Measurements from ENCODE around the gene DIABLO. TPM values are rescaled to one million over a fixed set of nuclear protein-coding genes. Genes with fewer than 3 reads are reported as not detected.
"Not testable (repeated sequence)": the region's sequence is repeated elsewhere in the genome, so short reads cannot be mapped to it uniquely, and the experiment has no call there.

The DIABLO gene
- polyA plus RNA-seq, 1 donor: 56.7 TPM

DNA sequence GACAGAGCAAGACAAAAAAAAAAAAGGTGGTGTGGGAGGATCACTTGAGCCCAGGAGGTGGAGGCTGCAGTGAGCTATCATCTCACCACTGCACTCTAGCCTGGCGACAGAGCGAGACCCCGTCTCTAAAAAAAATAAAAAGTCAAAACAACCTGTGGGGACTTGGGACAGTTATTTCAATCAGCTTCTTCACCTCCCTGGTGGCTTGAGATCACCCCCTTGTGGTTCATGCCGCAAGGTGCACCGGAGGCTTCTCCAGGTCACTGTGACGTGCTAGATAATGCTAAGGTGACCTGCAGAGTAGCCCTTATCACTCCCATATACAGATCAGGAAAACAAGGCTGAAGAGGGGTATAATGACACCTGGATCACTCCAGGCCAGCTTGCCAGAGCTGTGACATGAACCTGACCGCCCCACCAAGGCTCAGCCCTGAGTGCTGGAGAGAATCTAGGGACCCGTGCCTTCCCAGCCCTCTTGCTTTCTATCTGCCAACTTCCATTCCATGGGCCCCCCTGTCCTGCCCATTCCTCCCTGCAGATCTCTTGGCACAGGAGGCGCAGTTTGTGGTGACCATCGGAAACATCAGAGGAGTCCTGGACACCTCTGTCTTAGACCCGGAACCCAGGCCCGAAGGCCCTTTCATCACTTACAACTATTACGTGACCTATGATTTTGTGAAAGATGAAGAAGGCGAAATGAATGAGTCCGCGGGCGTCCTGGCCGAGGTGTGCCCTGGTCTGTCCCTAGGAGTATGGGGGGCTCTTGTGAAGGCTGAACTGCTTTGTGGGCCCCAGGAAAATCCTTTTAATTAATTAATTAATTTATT is 34.8 kb downstream of the DIABLO start:
- peaks cover 3% of the 10 kb centered on the region for H3K9me3 ChIP-seq (ENCODE audit: control insufficient read depth, low read depth, low read length)
- H3K36me3 ChIP-seq (ENCODE audit: control insufficient read depth, insufficient read depth, low read length): no peaks in the 10 kb centered on the region
- WGBS (ENCODE audit: insufficient coverage, low lambda C conversion rate): 80% methylated on average over 1 of the region's 18 CpGs
- DNase-seq: peak; percentile 54 to 58
- H3K27me3 ChIP-seq (ENCODE audit: control insufficient read depth, insufficient read depth, low read length): no peaks in the 10 kb centered on the region
- H3K4me1 ChIP-seq (ENCODE audit: control insufficient read depth, insufficient read depth, low read length): no peaks in the 10 kb centered on the region
- H3K4me3 ChIP-seq (ENCODE audit: low read length): no peak overlapping the region
- H3K27ac ChIP-seq (ENCODE audit: low read length): no peak overlapping the region

GRCh38 chr12:122189626-122190475 is 36.0 kb downstream of the DIABLO start:
- no CpG with 5 or more reads among the region's 34 CpGs for WGBS (ENCODE audit: insufficient coverage, low lambda C conversion rate)
- Histone ChIP-seq H3K36me3 (ENCODE audit: control insufficient read depth, insufficient read depth, low read length) (no peaks in the 10 kb centered on the region), H3K9me3 (ENCODE audit: control insufficient read depth, low read depth, low read length) (no peaks in the 10 kb centered on the region), H3K27ac (ENCODE audit: low read length) (no peak overlapping the region), H3K4me1 (ENCODE audit: control insufficient read depth, insufficient read depth, low read length) (no peaks in the 10 kb centered on the region), H3K4me3 (ENCODE audit: low read length) (no peak overlapping the region), H3K27me3 (ENCODE audit: control insufficient read depth, insufficient read depth, low read length) (no peaks in the 10 kb centered on the region)
- DNase-seq: no peak

- Histone ChIP-seq H3K4me1 (ENCODE audit: control insufficient read depth, insufficient read depth, low read length) (peaks cover 4% of the 10 kb centered on the region), H3K27ac (ENCODE audit: low read length) (no peak overlapping the region), H3K4me3 (ENCODE audit: low read length) (no peak overlapping the region), H3K9me3 (ENCODE audit: control insufficient read depth, low read depth, low read length) (no peaks in the 10 kb centered on the region), H3K27me3 (ENCODE audit: control insufficient read depth, insufficient read depth, low read length) (no peaks in the 10 kb centered on the region), H3K36me3 (ENCODE audit: control insufficient read depth, insufficient read depth, low read length) (no peaks in the 10 kb centered on the region)
- DNase-seq: no peak
- no CpG with 5 or more reads among the region's 12 CpGs for WGBS (ENCODE audit: insufficient coverage, low lambda C conversion rate)
Measured at GRCh38 chr12:122187466-122187865, 38.4 kb downstream of the DIABLO start.

DNA sequence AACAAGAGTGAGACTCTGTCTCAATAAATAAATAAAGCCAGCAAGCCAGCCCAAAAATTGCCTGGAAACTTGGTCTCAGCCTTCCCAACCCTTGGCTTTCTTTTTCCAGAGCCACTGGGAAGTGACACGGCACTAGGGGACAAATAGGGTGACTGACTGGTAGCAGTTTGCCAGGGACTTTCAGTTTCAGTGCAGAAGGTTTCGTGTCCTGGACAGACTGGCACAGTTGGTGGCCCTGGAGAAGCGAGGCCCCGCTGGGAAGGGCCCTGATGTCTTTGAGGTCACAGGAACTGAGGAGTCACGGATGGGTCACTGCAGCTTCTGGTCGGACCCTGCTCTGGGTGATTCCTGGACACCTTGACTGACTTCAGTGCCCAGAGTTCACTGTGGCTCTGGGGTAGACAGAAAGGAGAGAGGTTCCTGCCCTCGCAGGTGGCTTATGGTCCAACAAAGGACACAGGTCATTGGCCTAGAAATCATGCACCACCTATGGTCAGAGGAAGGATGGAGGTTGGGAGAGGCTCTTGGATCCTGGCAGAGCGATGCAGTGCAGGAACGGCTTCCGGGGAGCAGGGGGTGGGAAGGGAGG is 40.3 kb downstream of the DIABLO start:
- no CpG with 5 or more reads among the region's 10 CpGs for WGBS (ENCODE audit: insufficient coverage, low lambda C conversion rate)
- no peak for DNase-seq
- Histone ChIP-seq H3K4me1 (ENCODE audit: control insufficient read depth, insufficient read depth, low read length) (peaks cover 4% of the 10 kb centered on the region), H3K27me3 (ENCODE audit: control insufficient read depth, insufficient read depth, low read length) (no peaks in the 10 kb centered on the region), H3K27ac (ENCODE audit: low read length) (no peak overlapping the region), H3K4me3 (ENCODE audit: low read length) (no peak overlapping the region), H3K9me3 (ENCODE audit: control insufficient read depth, low read depth, low read length) (no peaks in the 10 kb centered on the region), H3K36me3 (ENCODE audit: control insufficient read depth, insufficient read depth, low read length) (no peaks in the 10 kb centered on the region)

DNA sequence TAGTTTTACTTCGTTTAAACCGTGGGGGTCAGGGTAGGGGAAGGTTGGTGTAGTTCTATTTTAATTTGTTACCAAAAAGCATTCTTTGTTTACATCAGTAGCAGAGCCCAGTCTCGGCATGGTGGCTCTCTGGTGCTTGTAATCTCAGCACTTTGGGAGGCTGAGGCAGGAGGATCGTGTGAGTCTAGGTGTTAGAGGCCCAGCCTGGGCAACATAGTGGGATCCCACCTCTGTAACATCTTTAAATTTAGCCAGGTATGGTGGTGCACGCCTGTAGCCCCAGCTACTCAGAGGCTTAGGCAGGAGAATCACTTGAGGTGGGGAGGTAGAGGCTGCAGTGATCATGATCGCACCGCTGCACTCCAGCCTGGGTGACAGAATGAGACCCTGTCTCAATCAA is 40.8 kb downstream of the DIABLO start:
- Histone ChIP-seq H3K4me1 (ENCODE audit: control insufficient read depth, insufficient read depth, low read length) (peaks cover 4% of the 10 kb centered on the region), H3K27ac (ENCODE audit: low read length) (no peak overlapping the region), H3K36me3 (ENCODE audit: control insufficient read depth, insufficient read depth, low read length) (no peaks in the 10 kb centered on the region), H3K4me3 (ENCODE audit: low read length) (no peak overlapping the region), H3K9me3 (ENCODE audit: control insufficient read depth, low read depth, low read length) (no peaks in the 10 kb centered on the region), H3K27me3 (ENCODE audit: control insufficient read depth, insufficient read depth, low read length) (no peaks in the 10 kb centered on the region)
- DNase-seq: no peak
- 75% methylated on average over 2 of the region's 7 CpGs for WGBS (ENCODE audit: insufficient coverage, low lambda C conversion rate)

DNA sequence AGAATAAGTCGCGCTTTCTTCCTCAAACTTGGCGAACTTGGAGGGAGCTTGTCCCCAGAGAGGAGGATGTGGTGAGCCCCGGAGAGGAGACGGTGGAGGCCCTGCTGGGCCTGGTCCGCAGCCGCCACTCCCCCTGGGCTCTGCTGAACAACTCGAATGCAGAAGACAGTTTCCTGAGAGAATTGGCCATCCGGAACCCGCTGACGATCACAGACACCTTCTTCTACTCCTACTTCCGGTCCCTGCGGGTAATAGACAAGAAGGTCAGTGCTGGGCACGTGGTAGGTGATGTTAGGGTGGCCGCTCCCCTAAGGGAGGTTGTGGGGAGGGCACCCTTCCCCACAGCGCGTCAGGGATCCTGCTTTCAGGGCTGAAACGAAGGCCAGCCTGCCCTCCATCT is 41.3 kb downstream of the DIABLO start:
- Histone ChIP-seq H3K4me3 (ENCODE audit: low read length) (no peak overlapping the region), H3K27me3 (ENCODE audit: control insufficient read depth, insufficient read depth, low read length) (no peaks in the 10 kb centered on the region), H3K27ac (ENCODE audit: low read length) (no peak overlapping the region), H3K4me1 (ENCODE audit: control insufficient read depth, insufficient read depth, low read length) (peaks cover 4% of the 10 kb centered on the region), H3K9me3 (ENCODE audit: control insufficient read depth, low read depth, low read length) (no peaks in the 10 kb centered on the region), H3K36me3 (ENCODE audit: control insufficient read depth, insufficient read depth, low read length) (no peaks in the 10 kb centered on the region)
- DNase-seq: no peak
- no CpG with 5 or more reads among the region's 18 CpGs for WGBS (ENCODE audit: insufficient coverage, low lambda C conversion rate)

- Histone ChIP-seq H3K4me3 (ENCODE audit: low read length) (no peak overlapping the region), H3K4me1 (ENCODE audit: control insufficient read depth, insufficient read depth, low read length) (peaks cover 4% of the 10 kb centered on the region), H3K9me3 (ENCODE audit: control insufficient read depth, low read depth, low read length) (no peaks in the 10 kb centered on the region), H3K27me3 (ENCODE audit: control insufficient read depth, insufficient read depth, low read length) (no peaks in the 10 kb centered on the region), H3K36me3 (ENCODE audit: control insufficient read depth, insufficient read depth, low read length) (no peaks in the 10 kb centered on the region), H3K27ac (ENCODE audit: low read length) (no peak overlapping the region)
- WGBS (ENCODE audit: insufficient coverage, low lambda C conversion rate): no CpG with 5 or more reads among the region's 10 CpGs
- no peak for DNase-seq
Measured at GRCh38 chr12:122183588-122183940, 42.3 kb downstream of the DIABLO start.

- no CpG with 5 or more reads among the region's 63 CpGs for WGBS (ENCODE audit: insufficient coverage, low lambda C conversion rate)
Measured at GRCh38 chr12:122182887-122183587, 42.8 kb downstream of the DIABLO start, which contains the start of gene LRRC43. TSS of gene LRRC43 (plus strand) at chr12:122183123. CDS start at chr12:122183145, 22 bp downstream.

DNA sequence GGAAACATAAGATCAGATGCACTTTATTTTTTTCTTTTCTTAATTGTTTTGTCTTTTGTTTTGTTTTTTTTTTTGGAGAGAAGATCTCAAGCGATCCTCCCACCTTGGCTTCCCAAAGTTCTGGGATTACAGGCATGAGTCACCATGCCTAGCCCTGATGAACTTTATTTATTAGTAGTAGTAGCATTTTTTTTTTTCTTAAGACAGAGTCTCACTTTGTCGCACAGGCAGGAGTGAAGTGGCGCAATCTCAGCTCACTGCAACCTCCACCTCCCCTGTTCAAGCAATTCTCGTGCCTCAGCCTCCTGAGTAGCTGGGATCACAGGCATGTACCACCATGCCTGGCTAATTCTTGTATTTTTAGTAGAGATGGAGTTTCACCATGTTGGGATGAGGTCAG is 49.4 kb downstream of the DIABLO start:
- 63% methylated on average over 1 of the region's 4 CpGs for WGBS (ENCODE audit: insufficient coverage, low lambda C conversion rate)
- not testable (repeated sequence) for H3K4me3 ChIP-seq (ENCODE audit: low read length); H3K27me3 ChIP-seq (ENCODE audit: control insufficient read depth, insufficient read depth, low read length); H3K9me3 ChIP-seq (ENCODE audit: control insufficient read depth, low read depth, low read length); H3K27ac ChIP-seq (ENCODE audit: low read length); H3K36me3 ChIP-seq (ENCODE audit: control insufficient read depth, insufficient read depth, low read length); DNase-seq; H3K4me1 ChIP-seq (ENCODE audit: control insufficient read depth, insufficient read depth, low read length)

More at GRCh38 chr12:122182887-122183587, 42.8 kb downstream of the DIABLO start, which contains the start of gene LRRC43:
- H3K4me3 ChIP-seq (ENCODE audit: low read length): peak within 1 kb of the TSS; percentile 26
- H3K4me1 ChIP-seq (ENCODE audit: control insufficient read depth, insufficient read depth, low read length): peaks cover 4% of the 10 kb centered on the region
- H3K27me3 ChIP-seq (ENCODE audit: control insufficient read depth, insufficient read depth, low read length): no peaks in the 10 kb centered on the region
- H3K9me3 ChIP-seq (ENCODE audit: control insufficient read depth, low read depth, low read length): no peaks in the 10 kb centered on the region
- H3K36me3 ChIP-seq (ENCODE audit: control insufficient read depth, insufficient read depth, low read length): no peaks in the 10 kb centered on the region
- no peak within 1 kb of the TSS for H3K27ac ChIP-seq (ENCODE audit: low read length)
- DNase-seq: peak; percentile 80 to 90

Data from large intestine (tissue), 3 donors.